Bronchial epithelial cell (primary cell): Measurements from ENCODE around the gene LEMD1. TPM values are rescaled to one million over a fixed set of nuclear protein-coding genes. Genes with fewer than 3 reads are reported as not detected.
"Not testable (repeated sequence)": the region's sequence is repeated elsewhere in the genome, so short reads cannot be mapped to it uniquely, and the experiment has no call there.

Source experiments
- DNase-seq: peaks from one replicate; pipeline ENCODE4 v3.0.0-alpha.2; 2010; ENCODE audit warnings: low read depth
- FAIRE-seq: peaks from 2 replicates; lab custom pipeline; 2011; peaks lifted over from hg19 to GRCh38; lab: Jason Lieb, UNC
- H3K27me3 ChIP-seq: 2 replicates; pipeline ENCODE4 v1.5.1; 2011; ENCODE audit warnings: low read length; ENCODE audit not compliant: control insufficient read depth, insufficient read depth
- H3K36me3 ChIP-seq: 2 replicates; pipeline ENCODE4 v1.5.1; 2011; ENCODE audit warnings: low read length; ENCODE audit not compliant: control insufficient read depth, insufficient read depth
- H3K4me3 ChIP-seq: 2 replicates; pipeline ENCODE4 v1.5.1; 2011; ENCODE audit warnings: mild to moderate bottlenecking, low read depth, low read length, control low read depth
- total RNA-seq: library from RNA; depleted of rRNA; stranded (reverse); fragments of >200 nt; gene quantifications from 2 replicates; pipeline ENCODE4 v1.2.1, GENCODE V29; 2014
- TF ChIP-seq, protein P1 (sequence below): IDR thresholded peaks from 2 replicates; pipeline ENCODE4 v1.5.1; 2011; ENCODE audit warnings: mild to moderate bottlenecking, moderate library complexity, low read length, control low read depth, inconsistent platforms; ENCODE audit not compliant: insufficient read depth, severe bottlenecking

Gene LEMD1
- total RNA-seq, 1 donor from 2014 or later, result 2.1 TPM

DNA sequence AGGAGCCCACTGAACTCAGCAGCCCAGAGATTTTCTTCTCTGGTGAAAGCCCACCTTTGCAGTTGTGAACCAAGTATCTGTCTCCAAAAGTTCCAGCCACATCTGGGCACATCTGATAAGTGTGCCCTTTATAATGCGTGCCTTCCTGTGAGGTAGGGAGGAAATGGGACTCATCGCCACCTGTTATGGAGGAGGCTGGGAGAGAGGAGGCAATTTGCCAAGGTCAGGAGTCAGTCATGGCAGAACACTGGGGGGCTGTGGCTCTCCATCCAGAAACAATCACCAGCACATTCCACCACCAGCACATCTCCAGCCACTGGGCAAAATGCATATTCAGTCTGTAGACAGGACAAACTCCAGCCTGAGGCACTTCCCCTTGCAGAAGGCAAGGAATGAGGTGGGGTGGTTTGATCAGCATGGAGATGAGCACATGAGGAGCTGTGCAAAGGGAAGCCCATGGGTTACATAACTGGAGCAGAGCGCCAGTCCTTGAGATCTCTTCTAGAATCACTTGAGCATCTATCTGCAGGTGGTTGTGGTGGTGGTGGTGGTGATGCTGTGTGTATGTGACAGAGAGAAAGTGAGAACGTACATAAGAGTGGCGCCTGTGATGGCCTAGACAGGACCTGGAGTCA is 15.0 kb upstream of the LEMD1 start:
- FAIRE-seq (no peak), DNase-seq (no peak)
- Histone ChIP-seq H3K4me3 (no peak overlapping the region), H3K36me3 (peaks cover 1% of the 10 kb centered on the region), H3K27me3 (peaks cover 2% of the 10 kb centered on the region)
- TF ChIP-seq, protein P1, sequence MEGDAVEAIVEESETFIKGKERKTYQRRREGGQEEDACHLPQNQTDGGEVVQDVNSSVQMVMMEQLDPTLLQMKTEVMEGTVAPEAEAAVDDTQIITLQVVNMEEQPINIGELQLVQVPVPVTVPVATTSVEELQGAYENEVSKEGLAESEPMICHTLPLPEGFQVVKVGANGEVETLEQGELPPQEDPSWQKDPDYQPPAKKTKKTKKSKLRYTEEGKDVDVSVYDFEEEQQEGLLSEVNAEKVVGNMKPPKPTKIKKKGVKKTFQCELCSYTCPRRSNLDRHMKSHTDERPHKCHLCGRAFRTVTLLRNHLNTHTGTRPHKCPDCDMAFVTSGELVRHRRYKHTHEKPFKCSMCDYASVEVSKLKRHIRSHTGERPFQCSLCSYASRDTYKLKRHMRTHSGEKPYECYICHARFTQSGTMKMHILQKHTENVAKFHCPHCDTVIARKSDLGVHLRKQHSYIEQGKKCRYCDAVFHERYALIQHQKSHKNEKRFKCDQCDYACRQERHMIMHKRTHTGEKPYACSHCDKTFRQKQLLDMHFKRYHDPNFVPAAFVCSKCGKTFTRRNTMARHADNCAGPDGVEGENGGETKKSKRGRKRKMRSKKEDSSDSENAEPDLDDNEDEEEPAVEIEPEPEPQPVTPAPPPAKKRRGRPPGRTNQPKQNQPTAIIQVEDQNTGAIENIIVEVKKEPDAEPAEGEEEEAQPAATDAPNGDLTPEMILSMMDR, result no peak

DNA sequence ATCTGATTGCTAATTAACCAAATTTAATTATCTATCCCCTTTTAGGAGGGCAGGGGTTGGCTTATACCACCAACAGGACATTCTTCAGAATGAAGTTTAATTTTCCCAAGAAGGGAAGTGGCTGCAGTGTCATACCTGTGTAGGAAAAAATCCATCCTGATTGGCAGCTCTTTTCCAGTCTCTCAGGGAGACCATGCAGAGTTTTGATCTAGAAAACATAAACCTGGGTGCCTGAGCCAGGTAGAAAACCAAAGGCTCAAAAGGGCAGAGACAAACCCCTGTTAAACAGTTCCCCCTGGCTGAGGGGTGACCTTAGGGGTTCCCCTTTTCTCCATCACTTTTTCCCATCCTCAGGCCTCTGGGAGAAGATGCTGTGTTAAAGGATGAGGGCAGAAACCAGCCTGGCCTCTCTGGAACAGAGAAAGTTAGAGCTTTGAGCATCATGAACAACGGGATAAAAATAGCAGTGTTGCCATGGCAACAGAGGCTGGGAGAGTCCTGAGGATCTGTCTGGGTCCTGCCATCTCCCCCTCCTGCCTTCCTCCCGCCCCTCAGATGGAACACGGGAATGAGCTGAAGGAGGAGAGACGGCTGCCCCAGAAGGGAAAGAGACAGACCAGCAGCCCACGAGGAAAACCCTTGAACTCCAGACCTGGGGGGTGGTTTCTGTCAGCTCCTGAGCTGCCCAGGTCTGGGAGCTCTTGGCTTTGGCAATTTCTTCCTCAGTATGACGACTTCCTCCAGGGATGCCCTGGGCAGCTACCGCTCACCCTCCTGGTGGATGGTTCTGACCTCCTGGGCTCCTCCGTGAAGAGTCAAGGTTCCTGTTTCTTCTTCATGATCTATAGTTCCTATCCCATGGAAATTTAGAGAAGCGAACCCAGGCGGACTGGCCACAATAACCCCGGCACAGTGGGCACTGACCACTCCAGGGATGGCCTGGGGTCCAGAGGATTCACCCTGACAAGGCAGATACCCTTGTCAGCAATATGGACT is 14.0 kb upstream of the LEMD1 start:
- FAIRE-seq (no peak), DNase-seq (no peak)
- H3K27me3 ChIP-seq, result peaks cover 2% of the 10 kb centered on the region

DNA sequence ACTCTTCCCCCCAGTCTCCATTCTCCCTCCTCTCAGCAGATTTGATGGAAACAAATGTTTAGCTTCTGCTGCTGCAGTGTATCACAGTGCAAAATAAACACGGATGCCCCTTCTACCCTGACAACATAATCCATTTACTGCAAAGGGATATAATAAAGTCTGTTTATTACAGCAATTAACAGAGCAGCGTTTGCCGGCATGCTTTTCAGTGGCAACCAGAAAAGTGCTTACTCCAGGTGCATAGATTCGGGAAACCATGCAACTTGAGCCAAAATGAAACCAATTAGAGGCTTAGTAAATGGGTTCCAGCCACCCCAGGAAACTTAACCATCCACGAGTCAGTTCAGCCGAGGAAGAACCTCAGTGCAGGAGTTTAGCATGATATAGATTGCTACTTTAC is 12.9 kb upstream of the LEMD1 start:
- TF ChIP-seq, protein P1, result no peak
- DNase-seq, result no peak
- no peak for FAIRE-seq
- Histone ChIP-seq H3K4me3 (no peak overlapping the region), H3K27me3 (peaks cover 2% of the 10 kb centered on the region), H3K36me3 (no peaks in the 10 kb centered on the region)

More for the DNA sequence above, 14.0 kb upstream of the LEMD1 start:
- H3K36me3 ChIP-seq, result peaks cover 1% of the 10 kb centered on the region
- H3K4me3 ChIP-seq, result no peak overlapping the region
- TF ChIP-seq, protein P1, result no peak

DNA sequence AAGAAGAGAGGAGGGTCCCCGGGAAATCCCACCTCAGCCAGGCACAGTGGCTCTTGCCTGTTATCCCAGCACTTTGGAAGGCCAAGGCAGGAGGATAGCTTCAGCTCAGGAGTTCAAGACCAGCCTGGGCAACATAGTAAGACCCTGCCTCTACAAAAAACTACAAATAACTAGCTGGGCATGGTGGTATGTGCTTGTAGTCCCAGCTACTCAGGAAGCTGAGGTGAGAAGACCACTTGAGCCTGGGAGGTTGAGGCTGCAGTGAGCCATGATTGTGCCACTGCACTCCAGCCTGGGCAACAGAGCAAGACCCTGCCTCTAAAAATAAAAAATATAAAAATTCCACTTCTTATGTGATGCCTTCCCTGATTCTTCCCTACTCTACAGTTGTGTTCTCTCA is 10.8 kb upstream of the LEMD1 start:
- not testable (repeated sequence) for H3K27me3 ChIP-seq, FAIRE-seq

DNA sequence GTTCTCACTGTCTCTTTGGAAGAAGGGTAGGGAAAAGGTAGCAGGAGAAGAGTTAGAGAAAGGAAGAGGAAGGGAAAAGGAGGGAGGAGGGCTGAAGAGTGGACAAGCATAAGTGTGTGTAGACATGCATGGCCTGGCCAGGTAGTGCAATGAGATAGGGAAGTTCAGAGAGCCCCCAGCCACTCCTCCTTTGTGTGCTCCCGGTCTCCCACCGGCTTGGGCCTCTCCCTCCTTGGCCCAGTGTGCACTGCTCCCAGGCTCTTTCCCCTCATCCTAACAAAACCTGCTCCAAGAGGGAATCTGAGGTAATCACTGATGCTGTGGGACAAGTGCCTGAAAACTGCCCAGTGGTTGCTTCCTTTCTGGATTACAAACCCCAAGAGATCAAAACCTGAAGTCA is 10.3 kb upstream of the LEMD1 start:
- H3K4me3 ChIP-seq, result no peak overlapping the region
- peaks cover 2% of the 10 kb centered on the region for H3K27me3 ChIP-seq
- TF ChIP-seq, protein P1, result no peak
- FAIRE-seq, result no peak
- H3K36me3 ChIP-seq, result no peaks in the 10 kb centered on the region
- no peak for DNase-seq

More for the DNA sequence above, 10.8 kb upstream of the LEMD1 start:
- not testable (repeated sequence) for DNase-seq, H3K36me3 ChIP-seq, H3K4me3 ChIP-seq

DNA sequence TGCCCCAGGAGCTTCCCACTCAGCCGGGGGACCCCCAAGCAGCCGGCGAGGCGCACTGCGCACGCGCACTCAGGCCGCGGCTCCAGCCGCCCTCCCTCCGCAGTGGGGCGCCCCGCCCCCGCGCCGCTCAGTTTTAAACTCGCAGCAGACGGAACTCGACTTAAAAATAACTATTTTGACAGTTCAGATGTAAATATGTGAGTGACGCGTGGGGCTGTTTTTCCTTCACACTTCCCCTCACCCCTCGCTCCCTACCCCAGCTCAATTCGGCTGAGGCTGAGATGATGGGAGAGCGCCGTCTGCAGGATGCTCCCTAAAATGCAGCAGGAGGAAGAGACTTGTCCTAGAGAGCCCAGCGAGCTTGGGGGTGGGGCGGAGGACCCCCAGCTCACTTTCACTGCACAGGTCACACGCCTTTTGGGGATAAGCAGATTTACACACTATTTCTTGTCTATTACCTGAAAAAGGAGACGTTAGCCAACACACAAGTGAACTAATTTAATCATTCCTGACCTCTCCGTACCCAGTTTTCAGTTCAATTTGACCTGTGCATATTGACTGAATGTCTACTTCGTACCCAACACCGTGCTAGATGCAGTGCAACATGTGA is 8.9 kb upstream of the LEMD1 start:
- DNase-seq (peak; percentile 38), FAIRE-seq (no peak)
- Histone ChIP-seq H3K4me3 (peak overlapping the region; percentile 34), H3K36me3 (no peaks in the 10 kb centered on the region), H3K27me3 (peaks cover 4% of the 10 kb centered on the region)
- TF ChIP-seq, protein P1, result peak; percentile 86
